Immature natural killer cell (primary cell): ENCODE data around the gene H2BK1. TPM values are rescaled to one million over a fixed set of nuclear protein-coding genes. Genes with fewer than 3 reads are reported as not detected.

Experiments
- DNase-seq, 3 donors: peaks; one replicate each; pipeline ENCODE4 v3.0.0; 2022; ENCODE audit warnings: mixed read lengths in 1 of 3
- H3K27ac Mint-ChIP-seq, 6 donors: one replicate each; pipeline ENCODE4 v1.8.0; 2020; ENCODE audit warnings: mixed read lengths in 6 of 6, mild to moderate bottlenecking in 5 of 6, inconsistent platforms in 4 of 6, moderate library complexity in 3 of 6
- H3K27me3 Mint-ChIP-seq, 3 donors: one replicate each; pipeline ENCODE4 v1.8.0; 2020 to 2021; ENCODE audit warnings: low read depth in 3 of 3, mild to moderate bottlenecking in 3 of 3, mixed read lengths in 3 of 3, moderate library complexity in 3 of 3, inconsistent platforms in 1 of 3
- H3K36me3 Mint-ChIP-seq, 3 donors: one replicate each; pipeline ENCODE4 v1.8.0; 2020; ENCODE audit warnings: mixed read lengths in 3 of 3, inconsistent platforms in 2 of 3, mild to moderate bottlenecking in 2 of 3
- H3K4me1 Mint-ChIP-seq, 2 donors: one replicate each; pipeline ENCODE4 v1.8.0; 2020; ENCODE audit warnings: inconsistent platforms in 2 of 2, mild to moderate bottlenecking in 2 of 2, mixed read lengths in 2 of 2, moderate library complexity in 1 of 2
- H3K4me3 Mint-ChIP-seq, 5 donors: one replicate each; pipeline ENCODE4 v1.8.0; 2020; ENCODE audit warnings: mild to moderate bottlenecking in 5 of 5, mixed read lengths in 5 of 5, inconsistent platforms in 3 of 5, moderate library complexity in 3 of 5
- H3K9me3 Mint-ChIP-seq, 6 donors: one replicate each; pipeline ENCODE4 v1.8.0; 2020; ENCODE audit warnings: mild to moderate bottlenecking in 6 of 6, mixed read lengths in 6 of 6, inconsistent platforms in 4 of 6, moderate library complexity in 3 of 6
- polyA plus RNA-seq, 3 donors: library from polyadenylated mRNA; unstranded; fragments of 300-500 nt; fragmentation: Illumina TruSeq; gene quantifications; one replicate each; pipeline ENCODE4 v1.2.3, GENCODE V29; 2021

Gene H2BK1
- polyA plus RNA-seq, 3 donors from 2014 or later: not detected

DNA sequence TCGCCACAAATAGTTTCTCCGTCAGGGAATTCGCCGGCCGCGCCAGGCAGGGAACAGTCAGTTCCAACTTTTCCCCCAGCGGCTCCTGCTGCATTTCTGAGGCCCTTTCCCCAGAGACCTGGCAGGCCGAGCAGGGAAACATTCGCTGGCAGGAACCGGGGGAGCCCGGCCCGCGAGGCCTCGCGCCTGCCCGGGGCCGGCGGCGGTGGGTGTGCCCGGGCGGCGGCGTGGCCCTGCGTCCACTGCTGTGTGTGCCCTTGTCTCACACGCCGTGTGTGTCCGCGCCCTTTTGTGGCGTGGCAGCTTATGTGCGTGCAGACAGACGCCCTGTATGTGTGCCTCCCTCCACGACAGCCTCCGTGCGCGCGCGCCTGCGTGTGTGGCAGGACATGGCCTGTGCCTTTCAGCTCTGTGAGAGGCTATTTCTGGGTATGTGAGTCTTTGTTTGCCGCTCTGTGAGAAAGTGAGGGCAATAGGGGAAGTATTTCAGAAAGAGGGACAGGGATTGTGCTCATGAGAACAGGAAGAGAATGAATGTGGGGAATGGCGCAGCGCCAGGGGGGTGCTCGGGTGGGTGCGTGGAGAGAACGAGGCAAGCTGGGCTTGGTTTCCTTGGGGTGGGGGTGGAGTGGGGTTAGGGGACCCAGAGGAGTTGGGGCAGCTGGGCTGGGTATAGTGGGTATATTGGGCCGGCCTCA is 38.9 kb upstream of the H2BK1 start:
- DNase-seq: peak in 2 of 3 donors; percentile 30 to 36
- Mint-ChIP-seq H3K9me3 (no peaks in the 10 kb centered on the region), H3K4me3 (peak overlapping the region; percentile 62 to 85 (median 76)), H3K36me3 (no peaks in the 10 kb centered on the region), H3K27ac (peak overlapping the region in 2 of 6 donors; percentile 30 to 64), H3K27me3 (peaks cover 18 to 20% (median 20%) of the 10 kb centered on the region in 3 donors), H3K4me1 (peaks cover 35 to 42% of the 10 kb centered on the region in 2 donors)

DNA sequence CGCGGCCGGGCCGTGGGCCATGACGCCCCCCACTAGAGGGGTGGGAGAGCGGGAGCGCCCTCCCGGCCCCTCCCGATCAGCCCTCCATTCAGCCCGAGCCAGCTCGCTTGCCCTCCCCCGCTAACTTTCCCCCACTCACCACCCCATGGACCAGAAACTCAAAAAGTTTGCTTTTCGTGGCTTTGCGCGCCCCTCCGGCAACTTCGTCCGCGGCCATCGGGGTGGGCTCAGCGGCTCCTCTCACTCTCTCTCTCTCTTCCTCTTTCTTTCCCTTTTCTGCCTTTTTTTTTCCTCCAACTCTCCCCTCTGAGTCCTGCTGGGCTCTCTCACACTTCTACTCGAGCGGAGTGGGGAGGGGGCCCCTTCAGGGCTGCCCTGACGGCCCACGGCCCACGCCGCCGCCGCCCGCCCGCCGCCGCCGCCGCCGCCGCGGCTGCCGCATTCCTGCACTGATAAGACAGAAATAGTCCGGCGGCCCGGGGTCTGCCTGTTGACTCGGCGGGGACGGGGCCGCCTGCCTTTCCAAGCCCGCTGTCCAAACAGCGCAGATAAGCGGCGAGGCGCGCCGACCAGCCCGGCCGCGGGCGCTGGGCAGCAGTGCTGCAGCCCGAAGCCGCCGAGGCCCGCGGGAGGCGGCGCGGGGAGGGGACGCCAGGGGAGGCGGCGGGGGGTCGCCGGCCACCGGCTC is 38.2 kb upstream of the H2BK1 start, which contains the start of gene SMARCD3:
TSS of gene SMARCD3 (minus strand) at position 349 of the 688 bp plus-strand sequence. CDS start at position 217, 132 bp downstream.
- Mint-ChIP-seq H3K9me3 (no peaks in the 10 kb centered on the region), H3K36me3 (no peaks in the 10 kb centered on the region), H3K27me3 (peaks cover 20 to 24% (median 20%) of the 10 kb centered on the region in 3 donors), H3K4me3 (peak within 1 kb of the TSS; percentile 79 to 90 (median 89)), H3K4me1 (peaks cover 42 to 49% of the 10 kb centered on the region in 2 donors), H3K27ac (peak within 1 kb of the TSS in 3 of 6 donors; percentile 44 to 81 (median 75))
- DNase-seq: peak; percentile 27 to 36 (median 34)

- Mint-ChIP-seq H3K27ac (no peak overlapping the region), H3K9me3 (no peaks in the 10 kb centered on the region), H3K27me3 (peaks cover 18 to 28% (median 20%) of the 10 kb centered on the region in 3 donors), H3K4me1 (peaks cover 49 to 56% of the 10 kb centered on the region in 2 donors), H3K36me3 (no peaks in the 10 kb centered on the region), H3K4me3 (peak overlapping the region; percentile 76 to 90 (median 84))
- no peak for DNase-seq
Observed at GRCh38 chr7:151247611-151248345, 37.5 kb upstream of the H2BK1 start.

DNA sequence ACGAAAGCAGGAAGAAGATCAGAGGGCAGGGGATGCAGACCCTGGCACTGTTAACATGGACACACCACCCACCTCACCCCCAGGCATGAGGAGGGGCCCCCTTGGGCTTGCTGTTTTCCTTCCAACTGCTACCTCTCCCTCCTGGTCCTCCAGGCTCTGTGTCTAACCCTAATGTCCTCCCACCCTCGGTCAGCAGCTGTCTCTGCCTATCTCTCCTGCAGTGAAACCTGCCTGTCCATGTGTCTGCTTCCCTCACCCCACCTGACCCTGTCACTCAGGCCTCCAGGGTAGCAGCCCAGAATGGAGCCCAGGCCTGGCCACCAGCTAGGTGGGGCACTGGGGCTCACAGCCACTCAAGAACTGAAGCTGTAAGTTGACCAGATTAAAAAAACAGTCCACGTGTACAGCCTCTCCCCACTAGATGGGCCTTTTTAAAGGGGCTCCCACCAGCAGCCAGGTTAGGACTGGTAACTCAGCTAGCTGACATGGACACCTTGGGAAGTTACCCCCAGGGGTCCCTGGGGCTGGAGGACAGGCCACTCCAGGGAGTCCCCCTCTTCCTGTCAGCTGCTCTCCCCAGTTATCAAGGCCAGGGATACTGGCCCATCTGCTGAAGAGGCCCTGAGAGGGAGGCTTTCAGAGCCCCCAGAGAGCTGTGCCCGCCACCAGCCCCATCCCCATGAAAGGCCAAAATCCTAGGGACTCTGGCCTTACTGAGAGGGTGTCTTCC is 36.7 kb upstream of the H2BK1 start:
- no peak overlapping the region for H3K27ac Mint-ChIP-seq
- peaks cover 44 to 55% of the 10 kb centered on the region in 2 donors for H3K4me1 Mint-ChIP-seq
- no peak for DNase-seq
- no peaks in the 10 kb centered on the region for H3K36me3 Mint-ChIP-seq
- peak overlapping the region; percentile 35 to 89 (median 74) for H3K4me3 Mint-ChIP-seq
- peaks cover 16 to 22% (median 19%) of the 10 kb centered on the region in 3 donors for H3K27me3 Mint-ChIP-seq
- H3K9me3 Mint-ChIP-seq: no peaks in the 10 kb centered on the region

DNA sequence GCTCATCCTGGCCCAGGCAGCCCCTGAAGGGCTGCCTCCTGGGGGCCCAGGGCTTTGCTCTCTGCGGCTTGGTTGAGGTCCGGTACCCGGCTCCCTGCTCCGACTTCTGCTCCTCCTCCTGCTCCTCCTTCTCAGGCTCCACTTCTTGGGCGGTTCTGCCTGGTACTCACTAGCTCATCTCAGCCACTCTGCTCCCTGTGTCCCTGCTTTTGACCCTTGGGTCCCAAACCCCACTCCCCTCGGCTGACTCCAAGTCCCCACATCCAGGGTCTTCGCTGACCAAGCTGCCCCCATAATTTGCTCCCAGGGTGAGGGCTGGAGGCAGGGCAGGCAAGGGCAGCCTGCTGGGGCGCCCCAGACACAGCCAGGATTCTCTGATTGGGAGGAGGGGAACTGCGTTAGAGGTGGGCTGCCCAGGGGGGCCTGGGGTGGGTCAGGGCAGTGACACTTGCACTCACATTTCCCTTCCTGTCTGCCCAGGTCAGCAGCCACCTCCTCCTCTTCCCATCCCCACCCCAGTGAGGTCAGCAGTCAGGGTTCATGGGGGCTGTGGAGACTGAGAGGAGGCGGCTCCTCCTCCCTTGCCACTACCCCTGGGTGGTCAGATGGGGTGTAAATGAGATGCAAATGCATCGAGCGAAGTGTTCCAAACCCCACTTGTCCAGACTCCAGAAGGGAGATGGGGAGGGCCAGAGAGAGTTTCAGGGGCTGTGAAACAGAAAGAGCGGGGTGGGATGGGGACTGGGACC is 36.0 kb upstream of the H2BK1 start:
- Mint-ChIP-seq H3K9me3 (no peaks in the 10 kb centered on the region), H3K4me3 (peak overlapping the region; percentile 35 to 75 (median 61)), H3K27ac (no peak overlapping the region), H3K27me3 (peaks cover 16 to 21% (median 19%) of the 10 kb centered on the region in 3 donors), H3K4me1 (peaks cover 43 to 54% of the 10 kb centered on the region in 2 donors), H3K36me3 (no peaks in the 10 kb centered on the region)
- DNase-seq: no peak

GRCh38 chr7:151245360-151246101 is 35.2 kb upstream of the H2BK1 start:
- H3K4me1 Mint-ChIP-seq: peaks cover 35 to 46% of the 10 kb centered on the region in 2 donors
- DNase-seq: peak; percentile 74 to 75 (median 75)
- H3K27me3 Mint-ChIP-seq: peaks cover 12 to 17% (median 17%) of the 10 kb centered on the region in 3 donors
- no peaks in the 10 kb centered on the region for H3K36me3 Mint-ChIP-seq
- no peaks in the 10 kb centered on the region for H3K9me3 Mint-ChIP-seq
- peak overlapping the region; percentile 35 to 75 (median 67) for H3K4me3 Mint-ChIP-seq
- H3K27ac Mint-ChIP-seq: no peak overlapping the region

DNA sequence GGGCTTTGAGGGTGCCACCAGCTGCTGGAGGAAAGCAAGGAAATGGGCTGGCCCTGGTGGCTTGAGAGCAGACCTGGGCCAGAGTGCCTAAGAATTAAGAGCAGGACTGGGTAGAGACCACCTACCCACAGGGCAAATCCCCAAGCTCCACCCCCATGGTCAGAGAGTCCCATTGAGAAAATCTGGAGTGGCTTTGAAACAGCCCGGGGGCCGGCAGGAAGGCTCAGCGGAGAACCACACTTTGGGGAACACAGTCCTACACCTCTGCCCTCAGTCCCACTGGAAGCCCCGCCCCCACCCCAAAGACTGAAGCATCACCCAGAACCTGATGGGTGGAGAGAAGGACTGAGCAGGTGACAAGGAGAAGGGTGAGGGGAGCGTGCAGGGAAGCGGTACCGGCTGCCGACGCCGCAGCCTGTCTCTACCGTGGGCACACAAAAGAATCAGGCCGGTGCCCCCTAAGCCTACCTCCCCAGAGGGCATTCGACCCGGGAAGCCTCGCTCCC is 34.6 kb upstream of the H2BK1 start:
- no peaks in the 10 kb centered on the region for H3K9me3 Mint-ChIP-seq
- no peaks in the 10 kb centered on the region for H3K36me3 Mint-ChIP-seq
- peaks cover 7 to 17% (median 15%) of the 10 kb centered on the region in 3 donors for H3K27me3 Mint-ChIP-seq
- DNase-seq: no peak
- peaks cover 33 to 42% of the 10 kb centered on the region in 2 donors for H3K4me1 Mint-ChIP-seq
- peak overlapping the region; percentile 60 to 77 (median 68) for H3K4me3 Mint-ChIP-seq
- H3K27ac Mint-ChIP-seq: no peak overlapping the region

GRCh38 chr7:151244196-151244840 is 34.0 kb upstream of the H2BK1 start:
- Mint-ChIP-seq H3K4me3 (peak overlapping the region; percentile 60 to 77 (median 68)), H3K27me3 (peaks cover 6 to 17% (median 14%) of the 10 kb centered on the region in 3 donors), H3K27ac (peak overlapping the region in 5 of 6 donors; percentile 22 to 73 (median 51)), H3K4me1 (peaks cover 31 to 40% of the 10 kb centered on the region in 2 donors), H3K36me3 (no peaks in the 10 kb centered on the region), H3K9me3 (no peaks in the 10 kb centered on the region)
- peak; percentile 61 to 64 (median 63) for DNase-seq

- Mint-ChIP-seq H3K4me1 (peaks cover 27 to 38% of the 10 kb centered on the region in 2 donors), H3K9me3 (no peaks in the 10 kb centered on the region), H3K27ac (peak overlapping the region in 5 of 6 donors; percentile 51 to 79 (median 61)), H3K4me3 (peak overlapping the region; percentile 60 to 77 (median 68)), H3K36me3 (no peaks in the 10 kb centered on the region), H3K27me3 (peaks cover 4 to 17% (median 13%) of the 10 kb centered on the region in 3 donors)
- peak; percentile 34 to 51 (median 46) for DNase-seq
Observed at GRCh38 chr7:151243408-151244195, 33.3 kb upstream of the H2BK1 start.

DNA sequence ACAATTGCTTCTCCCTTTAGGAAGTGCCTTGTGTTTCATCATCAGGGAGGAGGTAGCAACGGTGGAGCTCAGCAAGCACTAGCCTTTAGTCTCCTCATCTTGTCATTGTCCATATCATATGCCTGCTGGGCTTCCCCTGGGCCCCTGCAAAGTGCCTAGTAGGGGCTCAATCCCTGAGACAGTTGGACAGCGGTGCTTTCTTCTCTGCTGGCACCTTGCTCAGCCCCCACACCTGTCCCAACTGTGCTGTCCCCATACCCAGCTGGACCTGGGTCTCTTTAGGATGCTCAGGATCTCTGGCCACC is 32.7 kb upstream of the H2BK1 start:
- no peaks in the 10 kb centered on the region for H3K9me3 Mint-ChIP-seq
- peak overlapping the region in 4 of 5 donors; percentile 67 to 77 (median 70) for H3K4me3 Mint-ChIP-seq
- H3K4me1 Mint-ChIP-seq: peaks cover 22 to 35% of the 10 kb centered on the region in 2 donors
- peaks cover 4 to 16% (median 13%) of the 10 kb centered on the region in 3 donors for H3K27me3 Mint-ChIP-seq
- H3K27ac Mint-ChIP-seq: peak overlapping the region in 3 of 6 donors; percentile 28 to 73 (median 62)
- DNase-seq: no peak
- no peaks in the 10 kb centered on the region for H3K36me3 Mint-ChIP-seq
